GM23338 (cell line): ENCODE measurements around the gene COL4A1. TPM values are rescaled to one million over a fixed set of nuclear protein-coding genes. Genes with fewer than 3 reads are reported as not detected.

Experiments
- ATAC-seq: fragments of 200-7000 bp; cut with Tn5 transposase; 3 replicates; pipeline ENCODE4 v1.9.1; 2020
- DNase-seq: peaks from one replicate; pipeline ENCODE4 v3.0.0-alpha.2; 2015; ENCODE audit warnings: low spot score
- H2AFZ ChIP-seq: fragments of 200-600 bp; sonication (generic); 2 replicates; pipeline ENCODE4 v1.8.0; 2016; ENCODE audit warnings: antibody characterized with exemption, mild to moderate bottlenecking, moderate library complexity
- H3F3A ChIP-seq: fragments of 200-600 bp; sonication (generic); replicated peaks from 2 replicates; pipeline ENCODE4 v1.8.0; 2017; ENCODE audit warnings: antibody characterized with exemption, mixed run types, low read depth
- H3K27ac ChIP-seq: fragments of 200-600 bp; sonication (generic); 2 replicates; pipeline ENCODE4 v1.6.1; 2016; ENCODE audit warnings: low read depth
- H3K27me3 ChIP-seq: fragments of 200-600 bp; sonication (generic); 2 replicates; pipeline ENCODE4 v1.8.0; 2016; ENCODE audit warnings: mild to moderate bottlenecking, mixed run types, moderate library complexity; ENCODE audit not compliant: insufficient read depth
- H3K36me3 ChIP-seq: fragments of 200-600 bp; sonication (generic); 2 replicates; pipeline ENCODE4 v1.8.0; 2016; ENCODE audit warnings: mild to moderate bottlenecking; ENCODE audit not compliant: insufficient read depth
- H3K4me1 ChIP-seq: fragments of 200-600 bp; sonication (generic); 2 replicates; pipeline ENCODE4 v1.8.0; 2016; ENCODE audit warnings: mild to moderate bottlenecking, moderate library complexity; ENCODE audit not compliant: insufficient read depth
- H3K4me2 ChIP-seq: fragments of 200-600 bp; sonication (generic); 2 replicates; pipeline ENCODE4 v1.7.1; 2017; ENCODE audit warnings: mixed run types
- H3K4me3 ChIP-seq: fragments of 200-600 bp; sonication (generic); 2 replicates; pipeline ENCODE4 v1.6.1; 2016; ENCODE audit warnings: mixed run types
- H3K79me2 ChIP-seq: fragments of 200-600 bp; sonication (generic); replicated peaks from 2 replicates; pipeline ENCODE4 v1.8.0; 2017; ENCODE audit warnings: mild to moderate bottlenecking; ENCODE audit not compliant: insufficient read depth
- H3K9me2 ChIP-seq: fragments of 200-600 bp; sonication (generic); 2 replicates; pipeline ENCODE4 v1.8.0; 2017; ENCODE audit not compliant: insufficient read depth
- H4K20me1 ChIP-seq: fragments of 200-600 bp; sonication (generic); replicated peaks from 2 replicates; pipeline ENCODE4 v1.8.0; 2017; ENCODE audit warnings: mild to moderate bottlenecking; ENCODE audit not compliant: insufficient read depth
- H3K27ac Mint-ChIP-seq: 2 replicates; pipeline ENCODE4 v1.8.0; 2020; ENCODE audit warnings: inconsistent platforms, mild to moderate bottlenecking, moderate library complexity, mixed read lengths
- H3K27me3 Mint-ChIP-seq: 3 replicates; pipeline ENCODE4 v1.8.0; 2022; ENCODE audit warnings: low read depth, mild to moderate bottlenecking, moderate library complexity, mixed read lengths, inconsistent platforms; ENCODE audit not compliant: insufficient read depth, poor library complexity
- H3K36me3 Mint-ChIP-seq: 3 replicates; pipeline ENCODE4 v1.8.0; 2021; ENCODE audit warnings: low read depth, mild to moderate bottlenecking, inconsistent platforms, moderate library complexity, mixed read lengths
- H3K4me1 Mint-ChIP-seq: 3 replicates; pipeline ENCODE4 v1.8.0; 2020; ENCODE audit warnings: mild to moderate bottlenecking, inconsistent platforms, mixed read lengths
- H3K4me3 Mint-ChIP-seq: 3 replicates; pipeline ENCODE4 v1.8.0; 2021; ENCODE audit warnings: moderate library complexity, mild to moderate bottlenecking, inconsistent platforms, mixed read lengths
- H3K9me3 Mint-ChIP-seq: 3 replicates; pipeline ENCODE4 v1.8.0; 2020; ENCODE audit warnings: moderate library complexity, mild to moderate bottlenecking, inconsistent platforms, mixed read lengths
- EZH2 ChIP-seq: fragments of 200-600 bp; sonication (generic); IDR thresholded peaks from one replicate; pipeline ENCODE4 v1.8.0; 2017; ENCODE audit warnings: antibody characterized with exemption, mild to moderate bottlenecking, low read depth; ENCODE audit not compliant: unreplicated experiment
- EZH2phosphoT487 ChIP-seq: fragments of 200-600 bp; sonication (generic); IDR thresholded peaks from one replicate; pipeline ENCODE4 v1.8.1; 2018; ENCODE audit warnings: antibody characterized with exemption; ENCODE audit not compliant: unreplicated experiment
- JUNB ChIP-seq: IDR thresholded peaks from one replicate; pipeline ENCODE4 v1.6.1; 2016; ENCODE audit warnings: antibody characterized with exemption; ENCODE audit not compliant: unreplicated experiment
- NANOG ChIP-seq: IDR thresholded peaks from 2 replicates; pipeline ENCODE4 v1.6.1; 2016; ENCODE audit warnings: antibody characterized with exemption, borderline replicate concordance
- ZNF114 ChIP-seq: fragments of 250-450 bp; sonication (Bioruptor Pico); IDR thresholded peaks from 2 replicates; pipeline ENCODE4 v1.5.0; 2020; ENCODE audit warnings: mild to moderate bottlenecking, moderate library complexity
- ZNF331 ChIP-seq: fragments of 250-450 bp; sonication (Bioruptor Pico); IDR thresholded peaks from 2 replicates; pipeline ENCODE4 v1.5.0; 2020; ENCODE audit warnings: low read depth, mild to moderate bottlenecking, moderate library complexity
- polyA plus RNA-seq: library from polyadenylated mRNA; unstranded; fragments of >200 nt; fragmentation: Nextera tagmentation; extraction: Ambion mirVana; gene quantifications from 2 replicates; pipeline ENCODE4 v1.2.1, GENCODE V29; 2016
- total RNA-seq: library from RNA; depleted of rRNA; stranded (reverse); fragments of >200 nt; shearing (Covaris generic); gene quantifications from 2 replicates; pipeline ENCODE4 v1.2.3, GENCODE V29; 2014
- TF ChIP-seq, protein P1 (sequence below): fragments of 250-450 bp; sonication (Bioruptor Pico); IDR thresholded peaks from 2 replicates; pipeline ENCODE4 v1.5.0; 2020; ENCODE audit warnings: mild to moderate bottlenecking, moderate library complexity
- TF ChIP-seq, protein P2 (sequence below): IDR thresholded peaks from 2 replicates; pipeline ENCODE4 v1.6.1; 2016; ENCODE audit warnings: antibody characterized with exemption

The COL4A1 gene
- total and polyA plus RNA-seq, 2 experiments from 2014 or later = 39.1 to 110 TPM

DNA sequence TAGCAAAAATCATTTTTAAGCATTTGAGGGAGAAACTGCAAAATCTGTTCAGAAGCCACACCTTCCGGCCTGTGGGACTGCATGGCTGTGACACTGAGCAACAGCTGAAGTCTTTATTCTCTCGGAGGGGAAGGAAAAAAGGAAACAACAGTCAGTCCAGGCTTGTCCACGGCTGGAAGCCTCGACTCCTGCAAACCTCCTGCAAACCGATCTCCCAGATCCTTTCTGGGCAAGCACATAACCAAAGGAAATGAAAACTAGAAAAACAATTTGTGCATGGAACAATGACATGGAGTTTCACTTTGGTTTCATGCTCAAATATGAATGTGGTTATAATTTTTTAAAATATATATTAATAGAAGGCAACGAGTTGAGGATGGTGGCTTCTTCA, 1.0 kb downstream of the COL4A1 start (continued):
- TF ChIP-seq, protein P1, sequence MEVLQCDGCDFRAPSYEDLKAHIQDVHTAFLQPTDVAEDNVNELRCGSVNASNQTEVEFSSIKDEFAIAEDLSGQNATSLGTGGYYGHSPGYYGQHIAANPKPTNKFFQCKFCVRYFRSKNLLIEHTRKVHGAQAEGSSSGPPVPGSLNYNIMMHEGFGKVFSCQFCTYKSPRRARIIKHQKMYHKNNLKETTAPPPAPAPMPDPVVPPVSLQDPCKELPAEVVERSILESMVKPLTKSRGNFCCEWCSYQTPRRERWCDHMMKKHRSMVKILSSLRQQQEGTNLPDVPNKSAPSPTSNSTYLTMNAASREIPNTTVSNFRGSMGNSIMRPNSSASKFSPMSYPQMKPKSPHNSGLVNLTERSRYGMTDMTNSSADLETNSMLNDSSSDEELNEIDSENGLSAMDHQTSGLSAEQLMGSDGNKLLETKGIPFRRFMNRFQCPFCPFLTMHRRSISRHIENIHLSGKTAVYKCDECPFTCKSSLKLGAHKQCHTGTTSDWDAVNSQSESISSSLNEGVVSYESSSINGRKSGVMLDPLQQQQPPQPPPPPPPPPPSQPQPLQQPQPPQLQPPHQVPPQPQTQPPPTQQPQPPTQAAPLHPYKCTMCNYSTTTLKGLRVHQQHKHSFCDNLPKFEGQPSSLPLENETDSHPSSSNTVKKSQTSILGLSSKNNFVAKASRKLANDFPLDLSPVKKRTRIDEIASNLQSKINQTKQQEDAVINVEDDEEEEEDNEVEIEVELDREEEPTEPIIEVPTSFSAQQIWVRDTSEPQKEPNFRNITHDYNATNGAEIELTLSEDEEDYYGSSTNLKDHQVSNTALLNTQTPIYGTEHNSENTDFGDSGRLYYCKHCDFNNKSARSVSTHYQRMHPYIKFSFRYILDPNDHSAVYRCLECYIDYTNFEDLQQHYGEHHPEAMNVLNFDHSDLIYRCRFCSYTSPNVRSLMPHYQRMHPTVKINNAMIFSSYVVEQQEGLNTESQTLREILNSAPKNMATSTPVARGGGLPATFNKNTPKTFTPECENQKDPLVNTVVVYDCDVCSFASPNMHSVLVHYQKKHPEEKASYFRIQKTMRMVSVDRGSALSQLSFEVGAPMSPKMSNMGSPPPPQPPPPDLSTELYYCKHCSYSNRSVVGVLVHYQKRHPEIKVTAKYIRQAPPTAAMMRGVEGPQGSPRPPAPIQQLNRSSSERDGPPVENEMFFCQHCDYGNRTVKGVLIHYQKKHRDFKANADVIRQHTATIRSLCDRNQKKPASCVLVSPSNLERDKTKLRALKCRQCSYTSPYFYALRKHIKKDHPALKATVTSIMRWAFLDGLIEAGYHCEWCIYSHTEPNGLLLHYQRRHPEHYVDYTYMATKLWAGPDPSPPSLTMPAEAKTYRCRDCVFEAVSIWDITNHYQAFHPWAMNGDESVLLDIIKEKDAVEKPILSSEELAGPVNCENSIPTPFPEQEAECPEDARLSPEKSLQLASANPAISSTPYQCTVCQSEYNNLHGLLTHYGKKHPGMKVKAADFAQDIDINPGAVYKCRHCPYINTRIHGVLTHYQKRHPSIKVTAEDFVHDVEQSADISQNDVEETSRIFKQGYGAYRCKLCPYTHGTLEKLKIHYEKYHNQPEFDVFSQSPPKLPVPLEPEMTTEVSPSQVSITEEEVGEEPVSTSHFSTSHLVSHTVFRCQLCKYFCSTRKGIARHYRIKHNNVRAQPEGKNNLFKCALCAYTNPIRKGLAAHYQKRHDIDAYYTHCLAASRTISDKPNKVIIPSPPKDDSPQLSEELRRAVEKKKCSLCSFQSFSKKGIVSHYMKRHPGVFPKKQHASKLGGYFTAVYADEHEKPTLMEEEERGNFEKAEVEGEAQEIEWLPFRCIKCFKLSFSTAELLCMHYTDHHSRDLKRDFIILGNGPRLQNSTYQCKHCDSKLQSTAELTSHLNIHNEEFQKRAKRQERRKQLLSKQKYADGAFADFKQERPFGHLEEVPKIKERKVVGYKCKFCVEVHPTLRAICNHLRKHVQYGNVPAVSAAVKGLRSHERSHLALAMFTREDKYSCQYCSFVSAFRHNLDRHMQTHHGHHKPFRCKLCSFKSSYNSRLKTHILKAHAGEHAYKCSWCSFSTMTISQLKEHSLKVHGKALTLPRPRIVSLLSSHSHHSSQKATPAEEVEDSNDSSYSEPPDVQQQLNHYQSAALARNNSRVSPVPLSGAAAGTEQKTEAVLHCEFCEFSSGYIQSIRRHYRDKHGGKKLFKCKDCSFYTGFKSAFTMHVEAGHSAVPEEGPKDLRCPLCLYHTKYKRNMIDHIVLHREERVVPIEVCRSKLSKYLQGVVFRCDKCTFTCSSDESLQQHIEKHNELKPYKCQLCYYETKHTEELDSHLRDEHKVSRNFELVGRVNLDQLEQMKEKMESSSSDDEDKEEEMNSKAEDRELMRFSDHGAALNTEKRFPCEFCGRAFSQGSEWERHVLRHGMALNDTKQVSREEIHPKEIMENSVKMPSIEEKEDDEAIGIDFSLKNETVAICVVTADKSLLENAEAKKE = no peak
- TF ChIP-seq, protein P2, sequence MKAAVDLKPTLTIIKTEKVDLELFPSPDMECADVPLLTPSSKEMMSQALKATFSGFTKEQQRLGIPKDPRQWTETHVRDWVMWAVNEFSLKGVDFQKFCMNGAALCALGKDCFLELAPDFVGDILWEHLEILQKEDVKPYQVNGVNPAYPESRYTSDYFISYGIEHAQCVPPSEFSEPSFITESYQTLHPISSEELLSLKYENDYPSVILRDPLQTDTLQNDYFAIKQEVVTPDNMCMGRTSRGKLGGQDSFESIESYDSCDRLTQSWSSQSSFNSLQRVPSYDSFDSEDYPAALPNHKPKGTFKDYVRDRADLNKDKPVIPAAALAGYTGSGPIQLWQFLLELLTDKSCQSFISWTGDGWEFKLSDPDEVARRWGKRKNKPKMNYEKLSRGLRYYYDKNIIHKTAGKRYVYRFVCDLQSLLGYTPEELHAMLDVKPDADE = no peak
- TF ChIP-seq EZH2phosphoT487 = no peak
- no peak for TF ChIP-seq EZH2

DNA sequence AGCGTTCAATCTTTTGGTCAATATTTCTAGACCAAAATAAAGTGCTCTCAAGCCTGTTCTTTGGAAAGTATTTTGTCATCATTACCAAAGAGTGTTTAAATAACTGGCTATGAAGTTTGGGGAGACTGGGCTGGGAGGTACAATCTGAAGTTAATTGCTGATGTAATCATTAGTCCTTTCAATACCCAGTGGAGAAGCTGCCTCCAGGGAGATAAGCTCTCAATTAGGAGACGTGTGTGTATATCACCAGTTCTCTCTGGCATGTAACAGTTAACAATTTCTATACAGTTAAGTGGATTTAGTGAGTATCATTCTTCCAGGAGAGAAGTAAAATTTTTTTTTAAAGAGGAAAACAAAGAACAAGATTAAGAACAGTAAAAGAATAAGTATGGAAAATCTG, 1.4 kb downstream of the COL4A1 start:
- Mint-ChIP-seq H3K27ac (no peak overlapping the region), H3K36me3 (peaks cover 2% of the 10 kb centered on the region; the same call in 2 of the 3 replicates), H3K9me3 (peaks cover 3% of the 10 kb centered on the region; the same call in 1 of the 3 replicates), H3K27me3 (peaks cover 20% of the 10 kb centered on the region), H3K4me3 (peak overlapping the region; percentile 80), H3K4me1 (peaks cover 38% of the 10 kb centered on the region)
- Histone ChIP-seq H3K9me2 (no peaks in the 10 kb centered on the region; the same call in 1 of the 2 replicates), H3K4me3 (peak overlapping the region; percentile 98), H3K27ac (no peak overlapping the region), H3K27me3 (peaks cover 31% of the 10 kb centered on the region), H2AFZ (no peak overlapping the region), H3K4me1 (peaks cover 36% of the 10 kb centered on the region), H3K36me3 (no peaks in the 10 kb centered on the region), H4K20me1 (no peaks in the 10 kb centered on the region; the same call in 1 of the 2 replicates), H3K4me2 (peak overlapping the region; percentile 95), H3K79me2 (peaks cover 63% of the 10 kb centered on the region), H3F3A (no peaks in the 10 kb centered on the region)
- DNase-seq (no peak), ATAC-seq (no peak)
- TF ChIP-seq, protein P2 = no peak
- TF ChIP-seq EZH2phosphoT487 = no peak
- no peak for TF ChIP-seq NANOG
- TF ChIP-seq ZNF331 (CRISPR knock-in tag) = no peak
- no peak for TF ChIP-seq JUNB
- TF ChIP-seq ZNF114 (CRISPR knock-in tag) = no peak
